Lower lobe of right lung (tissue), 2 donors: ENCODE measurements around the gene PNLIPRP2. TPM values are rescaled to one million over a fixed set of nuclear protein-coding genes. Genes with fewer than 3 reads are reported as not detected.
A peak's percentile ranks its signal among the peaks of the same experiment; 100 is the strongest.

Source experiments
- ATAC-seq, 2 donors: fragments of 200-7000 bp; cut with Tn5 transposase; one replicate each; pipeline ENCODE4 v1.9.1; 2020 to 2022; ENCODE audit warnings: mild to moderate bottlenecking in 2 of 2, moderate library complexity in 2 of 2
- DNase-seq: peaks from one replicate; pipeline ENCODE4 v3.0.0-alpha.2; 2020
- H3K27ac ChIP-seq: fragments of 200-600 bp; one replicate; pipeline ENCODE4 v1.8.0; 2022
- H3K27me3 ChIP-seq: fragments of 200-600 bp; one replicate; pipeline ENCODE4 v1.8.0; 2022; ENCODE audit warnings: low read depth
- H3K36me3 ChIP-seq: fragments of 200-600 bp; one replicate; pipeline ENCODE4 v1.8.0; 2022; ENCODE audit warnings: mild to moderate bottlenecking
- H3K4me1 ChIP-seq: fragments of 200-600 bp; one replicate; pipeline ENCODE4 v1.8.0; 2022
- H3K4me3 ChIP-seq: fragments of 200-600 bp; one replicate; pipeline ENCODE4 v1.8.0; 2022; ENCODE audit warnings: mild to moderate bottlenecking
- H3K9me3 ChIP-seq: fragments of 200-600 bp; one replicate; pipeline ENCODE4 v1.8.0; 2022
- CTCF ChIP-seq: fragments of 200-600 bp; IDR thresholded peaks from one replicate; pipeline ENCODE4 v1.8.0; 2022; ENCODE audit warnings: antibody characterized with exemption, mild to moderate bottlenecking
- intact Hi-C: fragments of 100-400 bp; cut with DNase I; formaldehyde crosslinking; loops from one replicate; pipeline ENCODE4 v1.11.0; 2022
- total RNA-seq: library from RNA; stranded (reverse); fragmentation: NEBNext Ultra II Directional; extraction: Animal tissue kit (Norgen Biotek cat#: 25700); gene quantifications from one replicate; pipeline ENCODE4 v1.2.1, GENCODE V29; 2021
- donor health status: DM: no; HTN: yes; CAD: no; lungs with severe emphysema.

Gene PNLIPRP2
- total RNA-seq, 1 donor from 2014 or later, result not detected

GRCh38 chr10:116688741-116689495 lies 68.2 kb downstream of the PNLIPRP2 start:
- intact Hi-C loops, result no loop called here
- Histone ChIP-seq H3K9me3 (no peaks in the 10 kb centered on the region), H3K4me1 (peaks cover 26% of the 10 kb centered on the region), H3K36me3 (no peaks in the 10 kb centered on the region), H3K4me3 (no peak overlapping the region), H3K27ac (no peak overlapping the region), H3K27me3 (peaks cover 4% of the 10 kb centered on the region)
- no peak for ATAC-seq
- no peak for DNase-seq
- no peak for TF ChIP-seq CTCF

DNA sequence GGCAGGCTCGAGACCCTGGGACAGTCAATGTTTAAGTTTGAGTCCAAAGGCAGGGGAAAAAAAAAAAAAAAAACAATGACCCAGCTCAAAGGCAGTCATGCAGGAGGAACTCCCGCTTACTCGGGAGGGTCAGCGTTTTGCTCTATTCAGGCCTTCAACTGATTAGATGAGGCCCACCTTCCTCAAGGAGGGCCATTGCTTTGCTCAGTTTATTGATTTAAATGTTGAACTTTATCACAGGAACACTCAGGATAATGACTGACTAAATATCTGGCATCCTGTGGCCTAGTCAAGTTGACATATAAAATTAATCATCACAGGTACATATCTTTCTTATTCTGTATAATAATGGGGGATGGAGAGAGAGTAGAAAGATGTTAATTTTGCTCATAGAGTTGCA lies 69.0 kb downstream of the PNLIPRP2 start:
- TF ChIP-seq CTCF, result no peak
- Histone ChIP-seq H3K27ac (no peak overlapping the region), H3K27me3 (peaks cover 4% of the 10 kb centered on the region), H3K4me3 (no peak overlapping the region), H3K36me3 (no peaks in the 10 kb centered on the region), H3K9me3 (no peaks in the 10 kb centered on the region), H3K4me1 (peaks cover 33% of the 10 kb centered on the region)
- no peak for DNase-seq
- intact Hi-C loops, result no loop called here
- no peak for ATAC-seq

GRCh38 chr10:116690356-116691322 lies 69.9 kb downstream of the PNLIPRP2 start:
- no peak for DNase-seq
- Histone ChIP-seq H3K27ac (no peak overlapping the region), H3K4me1 (peaks cover 33% of the 10 kb centered on the region), H3K36me3 (no peaks in the 10 kb centered on the region), H3K9me3 (no peaks in the 10 kb centered on the region), H3K27me3 (peaks cover 4% of the 10 kb centered on the region), H3K4me3 (no peak overlapping the region)
- intact Hi-C loops, result no loop called here
- peak; percentile 15 for TF ChIP-seq CTCF
- no peak for ATAC-seq

DNA sequence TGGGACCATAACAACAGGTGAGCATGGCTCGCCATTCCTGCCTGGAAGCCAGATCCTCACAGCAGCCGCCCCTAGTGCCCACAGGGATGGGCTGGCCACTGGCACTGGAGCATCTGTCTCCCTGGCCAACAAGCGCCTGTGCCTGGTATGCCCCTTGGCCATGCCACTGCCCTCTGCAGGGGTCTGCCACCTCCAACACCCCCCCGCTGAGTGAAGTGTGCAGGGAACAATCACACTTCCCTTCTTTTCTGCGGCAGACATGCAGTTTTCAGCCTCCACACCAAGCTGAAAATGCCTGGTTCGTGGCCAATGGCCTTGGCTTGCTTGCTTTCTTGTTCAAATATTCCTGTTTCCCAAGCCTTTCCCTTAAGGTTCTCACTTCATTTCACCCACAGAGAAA lies 70.9 kb downstream of the PNLIPRP2 start:
- intact Hi-C loops, result no loop called here
- H3K36me3 ChIP-seq, result no peaks in the 10 kb centered on the region
- no peaks in the 10 kb centered on the region for H3K9me3 ChIP-seq
- no peak for TF ChIP-seq CTCF
- no peak for DNase-seq
- ATAC-seq, result no peak
- no peak overlapping the region for H3K4me3 ChIP-seq
- H3K4me1 ChIP-seq, result peaks cover 33% of the 10 kb centered on the region
- H3K27ac ChIP-seq, result no peak overlapping the region
- H3K27me3 ChIP-seq, result peaks cover 4% of the 10 kb centered on the region

GRCh38 chr10:116692225-116692624 lies 71.5 kb downstream of the PNLIPRP2 start:
- Histone ChIP-seq H3K9me3 (no peaks in the 10 kb centered on the region), H3K36me3 (no peaks in the 10 kb centered on the region), H3K4me3 (no peak overlapping the region), H3K27me3 (peaks cover 4% of the 10 kb centered on the region), H3K27ac (no peak overlapping the region), H3K4me1 (peaks cover 33% of the 10 kb centered on the region)
- intact Hi-C loops, result no loop called here
- no peak for DNase-seq
- no peak for TF ChIP-seq CTCF
- no peak for ATAC-seq
